ENCODE data around the gene DLGAP5.

Gene DLGAP5

DNA sequence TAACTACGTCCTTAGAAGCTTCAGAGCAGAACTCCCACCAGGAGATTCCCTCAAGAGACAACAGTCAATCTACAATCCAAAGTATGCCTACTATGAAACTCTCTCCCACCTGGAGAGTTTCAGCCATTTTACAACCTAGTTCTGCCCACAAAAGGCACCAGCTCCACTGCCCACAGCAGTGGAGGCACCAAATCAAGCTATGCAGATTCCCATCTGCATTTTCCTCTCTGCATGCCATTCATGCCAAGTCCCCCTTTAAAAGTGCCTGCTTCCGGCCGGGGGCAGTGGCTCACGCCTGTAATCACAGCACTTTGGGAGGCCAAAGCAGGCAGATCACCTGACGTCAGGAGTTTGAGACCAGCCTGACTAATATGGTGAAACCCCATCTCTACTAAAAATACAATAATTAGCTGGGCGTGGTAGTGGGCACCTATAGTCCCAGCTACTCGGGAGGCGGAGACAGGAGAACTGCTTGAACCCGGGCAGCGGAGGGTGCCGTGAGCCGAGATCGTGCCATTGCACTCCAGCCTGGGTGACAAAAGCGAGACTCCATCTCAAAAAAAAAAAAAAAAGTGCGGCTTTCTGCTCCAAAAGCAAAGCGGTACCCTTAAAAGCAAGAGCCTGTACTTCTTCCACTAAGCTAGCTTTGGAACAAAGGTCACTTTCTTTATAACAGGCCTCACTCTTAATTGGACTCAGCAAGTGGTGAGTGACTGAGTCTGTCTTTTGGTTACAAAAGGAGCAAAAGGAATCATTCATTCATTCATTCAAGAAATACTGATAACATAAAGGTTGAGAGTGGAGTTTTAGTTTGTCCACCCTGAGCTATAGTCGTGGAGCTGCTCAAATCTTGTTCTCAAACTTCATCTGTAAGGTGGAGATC, 10.1 kb upstream of the DLGAP5 start:
- TF ChIP-seq, protein P1, sequence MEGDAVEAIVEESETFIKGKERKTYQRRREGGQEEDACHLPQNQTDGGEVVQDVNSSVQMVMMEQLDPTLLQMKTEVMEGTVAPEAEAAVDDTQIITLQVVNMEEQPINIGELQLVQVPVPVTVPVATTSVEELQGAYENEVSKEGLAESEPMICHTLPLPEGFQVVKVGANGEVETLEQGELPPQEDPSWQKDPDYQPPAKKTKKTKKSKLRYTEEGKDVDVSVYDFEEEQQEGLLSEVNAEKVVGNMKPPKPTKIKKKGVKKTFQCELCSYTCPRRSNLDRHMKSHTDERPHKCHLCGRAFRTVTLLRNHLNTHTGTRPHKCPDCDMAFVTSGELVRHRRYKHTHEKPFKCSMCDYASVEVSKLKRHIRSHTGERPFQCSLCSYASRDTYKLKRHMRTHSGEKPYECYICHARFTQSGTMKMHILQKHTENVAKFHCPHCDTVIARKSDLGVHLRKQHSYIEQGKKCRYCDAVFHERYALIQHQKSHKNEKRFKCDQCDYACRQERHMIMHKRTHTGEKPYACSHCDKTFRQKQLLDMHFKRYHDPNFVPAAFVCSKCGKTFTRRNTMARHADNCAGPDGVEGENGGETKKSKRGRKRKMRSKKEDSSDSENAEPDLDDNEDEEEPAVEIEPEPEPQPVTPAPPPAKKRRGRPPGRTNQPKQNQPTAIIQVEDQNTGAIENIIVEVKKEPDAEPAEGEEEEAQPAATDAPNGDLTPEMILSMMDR (conservative IDR thresholded peaks at IDR 0.05; ENCODE audit: control insufficient read depth, insufficient read depth, low read depth, low read length): no peak
- DNase-seq (ENCODE audit: low read depth): no peak
- no peak overlapping the region for H3K4me3 ChIP-seq (ENCODE audit: control insufficient read depth, low read depth, low read length)

- DNase-seq (ENCODE audit: low read depth): no peak
- no peak overlapping the region for H3K4me3 ChIP-seq (ENCODE audit: control insufficient read depth, low read depth, low read length)
- TF ChIP-seq, protein P1 (conservative IDR thresholded peaks at IDR 0.05; ENCODE audit: control insufficient read depth, insufficient read depth, low read depth, low read length): no peak
Measured at GRCh38 chr14:55200651-55201050, 9.3 kb upstream of the DLGAP5 start.

DNA sequence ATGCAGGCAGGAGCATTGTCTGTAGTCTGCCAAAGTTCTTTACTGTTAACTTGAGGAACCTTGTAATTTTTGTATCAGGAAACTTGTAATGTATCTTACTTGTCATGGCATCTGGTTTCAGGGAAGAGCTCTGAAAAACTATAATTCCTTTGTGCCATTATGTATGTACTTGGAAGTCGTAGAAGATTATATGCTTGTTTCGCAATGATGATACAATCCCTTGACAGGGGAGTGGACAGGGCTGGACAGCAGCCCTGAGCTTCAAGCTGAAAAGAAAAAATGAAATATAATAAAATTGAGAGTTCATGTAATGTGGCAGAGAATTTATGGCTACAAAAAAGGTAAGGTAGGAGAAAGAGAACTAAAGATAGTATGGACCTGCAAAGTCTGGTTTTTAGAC, 7.4 kb upstream of the DLGAP5 start:
- H3K4me3 ChIP-seq (ENCODE audit: control insufficient read depth, low read depth, low read length): no peak overlapping the region
- TF ChIP-seq, protein P1 (conservative IDR thresholded peaks at IDR 0.05; ENCODE audit: control insufficient read depth, insufficient read depth, low read depth, low read length): no peak
- peak; percentile 43 for DNase-seq (ENCODE audit: low read depth)

DNA sequence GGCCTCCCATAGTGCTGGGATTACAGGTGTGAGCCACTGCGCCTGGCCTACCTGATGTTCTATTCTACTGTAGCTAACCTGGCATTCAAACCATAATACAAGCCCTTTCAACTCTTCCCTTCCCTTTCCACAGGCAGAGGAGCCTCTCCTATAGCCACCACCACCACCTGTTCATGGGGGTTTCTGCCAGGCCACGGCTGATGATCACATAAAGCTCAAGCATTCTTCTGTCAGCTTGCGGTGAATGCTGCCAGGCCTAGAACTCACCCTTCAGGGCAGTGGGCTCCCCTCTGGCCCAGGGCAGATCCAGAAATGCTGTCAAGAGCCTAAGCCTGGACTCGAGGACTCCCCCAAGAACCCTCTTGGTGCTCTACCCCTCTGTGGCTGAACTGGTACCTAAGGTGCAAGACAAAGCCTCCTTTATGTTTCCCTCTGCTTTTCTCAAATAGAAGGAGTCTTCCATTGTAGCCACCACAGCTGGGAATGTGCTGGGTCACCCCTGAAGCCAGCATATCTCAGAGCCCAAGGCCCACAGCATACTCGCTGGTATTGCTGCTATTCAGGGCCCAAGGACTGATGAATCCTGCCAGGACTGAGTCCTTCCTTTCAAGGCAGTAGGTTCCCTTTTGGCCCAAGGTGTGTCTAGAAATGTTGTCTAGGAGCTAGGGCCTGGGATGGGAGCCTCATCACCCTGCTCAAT, 3.4 kb upstream of the DLGAP5 start:
- TF ChIP-seq, protein P1 (conservative IDR thresholded peaks at IDR 0.05; ENCODE audit: control insufficient read depth, insufficient read depth, low read depth, low read length): no peak
- no peak overlapping the region for H3K4me3 ChIP-seq (ENCODE audit: control insufficient read depth, low read depth, low read length)
- DNase-seq (ENCODE audit: low read depth): no peak

- TF ChIP-seq, protein P1 (conservative IDR thresholded peaks at IDR 0.05; ENCODE audit: control insufficient read depth, insufficient read depth, low read depth, low read length): no peak
- no peak for DNase-seq (ENCODE audit: low read depth)
- peak overlapping the region; percentile 98 for H3K4me3 ChIP-seq (ENCODE audit: control insufficient read depth, low read depth, low read length)
Measured at GRCh38 chr14:55192054-55192621, 753 bp upstream of the DLGAP5 start.

GRCh38 chr14:55190906-55191202, 531 bp downstream of the DLGAP5 start:
- TF ChIP-seq, protein P1 (conservative IDR thresholded peaks at IDR 0.05; ENCODE audit: control insufficient read depth, insufficient read depth, low read depth, low read length): no peak
- DNase-seq (ENCODE audit: low read depth): no peak
- peak overlapping the region; percentile 98 for H3K4me3 ChIP-seq (ENCODE audit: control insufficient read depth, low read depth, low read length)
